Brain microvascular endothelial cell (primary cell): ENCODE measurements around the gene CST3.
A peak's percentile ranks its signal among the peaks of the same experiment; 100 is the strongest.
"Not testable (repeated sequence)": the region's sequence is repeated elsewhere in the genome, so short reads cannot be mapped to it uniquely, and the experiment has no call there.

Experiments used
- DNase-seq: peaks from one replicate; pipeline ENCODE4 v3.0.0-alpha.2; 2020
- H3K27ac ChIP-seq: fragments of 250-450 bp; sonication (Bioruptor Pico); 2 replicates; pipeline ENCODE4 v1.5.1; 2020; ENCODE audit warnings: mild to moderate bottlenecking, moderate library complexity
- H3K27me3 ChIP-seq: fragments of 250-450 bp; sonication (Bioruptor Pico); replicated peaks from 2 replicates; pipeline ENCODE4 v1.5.1; 2020; ENCODE audit warnings: mild to moderate bottlenecking
- H3K36me3 ChIP-seq: fragments of 250-450 bp; sonication (Bioruptor Pico); replicated peaks from 2 replicates; pipeline ENCODE4 v1.5.1; 2020; ENCODE audit warnings: mild to moderate bottlenecking
- H3K4me3 ChIP-seq: 2 replicates; pipeline ENCODE4 v1.5.1; 2011; ENCODE audit warnings: low read depth, mild to moderate bottlenecking, control low read depth, low read length, moderate library complexity
- in situ Hi-C: cut with HindIII; loops from 2 replicates; pipeline ENCODE4 v1.10.0; 2017; ENCODE audit warnings: low sequenced_read_pairs, low pct_ligation_motif_present
- TF ChIP-seq, protein P1 (sequence below): IDR thresholded peaks from 2 replicates; pipeline ENCODE4 v1.5.1; 2011; ENCODE audit warnings: low read depth, mild to moderate bottlenecking, moderate library complexity, low read length, control low read depth, inconsistent platforms; ENCODE audit errors: missing control alignments

Gene CST3

DNA sequence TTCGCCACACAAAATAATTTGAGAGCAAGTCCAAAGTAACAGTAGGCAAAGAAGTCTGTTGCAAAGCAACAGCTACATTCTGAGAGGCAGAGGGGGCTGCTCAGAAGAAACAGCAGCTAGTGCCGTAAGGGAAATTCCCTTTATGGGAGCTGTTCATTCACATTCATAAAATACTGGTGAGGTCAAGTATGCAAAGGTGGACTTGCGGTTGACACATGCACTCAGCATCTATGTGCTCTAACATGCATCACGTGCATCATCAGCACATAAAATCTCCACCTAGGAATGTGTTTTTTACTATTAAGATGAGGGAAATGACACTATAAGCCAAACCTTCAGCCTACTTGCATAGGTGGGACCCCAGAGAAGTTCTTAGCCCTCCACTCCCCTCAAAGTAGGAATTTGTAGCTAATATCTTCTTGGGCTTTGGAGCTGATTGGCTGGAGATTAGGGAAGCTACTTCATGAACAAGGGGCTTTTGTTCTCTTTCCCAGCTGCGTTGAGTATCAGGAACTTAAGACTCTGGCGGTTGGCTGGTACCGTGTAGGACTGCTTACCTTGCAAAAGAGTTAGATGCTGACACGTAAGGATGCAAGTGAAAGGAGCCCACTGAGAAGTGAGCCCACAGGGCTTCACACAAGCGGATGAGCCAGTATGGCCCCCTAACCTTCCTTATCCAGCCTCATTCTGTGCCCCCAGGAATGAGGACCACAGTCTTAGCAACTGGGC lies 12.4 kb downstream of the CST3 start:
- DNase-seq, result no peak
- in situ Hi-C loops, result no loop called here
- no peak overlapping the region for H3K27ac ChIP-seq
- no peak overlapping the region for H3K4me3 ChIP-seq
- TF ChIP-seq, protein P1, sequence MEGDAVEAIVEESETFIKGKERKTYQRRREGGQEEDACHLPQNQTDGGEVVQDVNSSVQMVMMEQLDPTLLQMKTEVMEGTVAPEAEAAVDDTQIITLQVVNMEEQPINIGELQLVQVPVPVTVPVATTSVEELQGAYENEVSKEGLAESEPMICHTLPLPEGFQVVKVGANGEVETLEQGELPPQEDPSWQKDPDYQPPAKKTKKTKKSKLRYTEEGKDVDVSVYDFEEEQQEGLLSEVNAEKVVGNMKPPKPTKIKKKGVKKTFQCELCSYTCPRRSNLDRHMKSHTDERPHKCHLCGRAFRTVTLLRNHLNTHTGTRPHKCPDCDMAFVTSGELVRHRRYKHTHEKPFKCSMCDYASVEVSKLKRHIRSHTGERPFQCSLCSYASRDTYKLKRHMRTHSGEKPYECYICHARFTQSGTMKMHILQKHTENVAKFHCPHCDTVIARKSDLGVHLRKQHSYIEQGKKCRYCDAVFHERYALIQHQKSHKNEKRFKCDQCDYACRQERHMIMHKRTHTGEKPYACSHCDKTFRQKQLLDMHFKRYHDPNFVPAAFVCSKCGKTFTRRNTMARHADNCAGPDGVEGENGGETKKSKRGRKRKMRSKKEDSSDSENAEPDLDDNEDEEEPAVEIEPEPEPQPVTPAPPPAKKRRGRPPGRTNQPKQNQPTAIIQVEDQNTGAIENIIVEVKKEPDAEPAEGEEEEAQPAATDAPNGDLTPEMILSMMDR, result no peak
- no peaks in the 10 kb centered on the region for H3K27me3 ChIP-seq
- no peaks in the 10 kb centered on the region for H3K36me3 ChIP-seq

DNA sequence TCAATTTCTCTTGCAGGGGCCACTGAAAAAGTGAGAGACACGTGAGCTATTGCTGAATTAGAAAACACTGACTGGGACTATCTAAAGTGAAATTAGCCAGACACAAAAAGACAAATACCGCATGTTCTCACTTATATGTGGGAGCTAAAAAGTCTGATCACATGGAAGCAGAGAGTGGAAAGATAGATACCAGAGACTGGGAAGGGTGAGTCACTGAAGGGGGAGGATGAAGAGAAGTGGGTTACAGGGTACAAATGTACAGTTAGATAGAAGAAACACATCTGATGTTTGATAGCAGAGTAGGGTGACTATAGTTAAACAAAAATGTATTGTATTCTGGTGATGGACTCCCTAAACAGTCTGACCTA lies 13.4 kb downstream of the CST3 start:
- Histone ChIP-seq H3K27ac (peak overlapping the region; percentile 17), H3K27me3 (no peaks in the 10 kb centered on the region), H3K36me3 (no peaks in the 10 kb centered on the region), H3K4me3 (no peak overlapping the region)
- in situ Hi-C loops, result no loop called here
- peak; percentile 33 for DNase-seq
- TF ChIP-seq, protein P1, result no peak

DNA sequence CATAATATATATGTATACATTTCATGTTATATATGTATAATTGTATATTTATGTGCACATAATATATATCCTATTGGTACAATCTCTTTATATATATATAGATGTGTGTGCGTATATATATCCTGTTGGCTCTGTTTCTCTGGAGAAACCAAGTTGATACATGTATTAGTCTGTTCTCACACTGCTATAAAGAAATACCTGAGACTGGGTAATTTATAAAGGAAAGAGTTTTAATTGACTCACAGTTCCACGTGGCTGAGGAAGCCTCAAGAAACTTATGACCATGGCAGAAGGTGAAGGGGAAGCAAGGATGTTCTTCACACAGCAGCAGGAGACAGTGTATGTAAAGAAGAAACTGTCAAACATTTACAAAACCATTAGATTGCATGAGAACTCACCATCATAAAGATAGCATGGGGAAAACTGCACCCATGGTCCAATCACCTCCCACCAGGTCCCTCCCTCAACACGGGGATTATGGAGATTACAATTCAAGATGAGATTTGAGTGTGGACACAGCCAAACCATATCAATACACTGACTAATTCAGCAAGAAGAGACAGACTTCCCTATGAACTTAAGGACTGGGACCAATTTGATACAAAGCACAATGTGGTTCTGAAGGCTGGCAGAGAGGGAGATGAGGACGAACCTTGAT lies 14.0 kb downstream of the CST3 start:
- H3K27ac ChIP-seq, result peak overlapping the region; percentile 17
- in situ Hi-C loops, result no loop called here
- H3K36me3 ChIP-seq, result no peaks in the 10 kb centered on the region
- no peaks in the 10 kb centered on the region for H3K27me3 ChIP-seq
- H3K4me3 ChIP-seq, result no peak overlapping the region
- TF ChIP-seq, protein P1, result no peak
- no peak for DNase-seq

DNA sequence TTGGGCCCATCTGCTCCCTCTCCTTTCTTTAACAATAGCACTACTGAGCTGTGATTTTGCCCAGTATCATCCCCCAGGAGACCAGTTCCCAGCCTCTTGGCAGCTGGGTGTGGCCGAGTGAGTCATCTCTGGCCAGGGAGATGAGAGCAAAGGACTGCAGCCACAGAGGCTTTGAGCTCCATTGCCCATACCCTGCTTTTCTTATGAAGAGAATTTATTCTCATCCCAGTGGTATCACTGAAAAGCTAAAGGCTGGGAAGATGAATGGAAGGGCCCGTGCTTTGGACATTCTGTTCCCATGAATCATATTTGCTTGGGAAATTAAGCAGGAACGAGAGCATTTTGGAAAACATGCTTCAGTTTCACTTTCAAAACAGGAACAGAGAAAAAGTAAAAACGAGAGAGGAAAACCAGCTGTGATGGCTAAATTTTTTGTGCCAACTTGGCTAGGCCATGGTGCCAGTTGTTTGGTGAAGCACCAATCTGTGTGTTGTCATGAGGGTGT lies 14.9 kb downstream of the CST3 start:
- DNase-seq, result peak; percentile 89
- in situ Hi-C loops, result no loop called here
- H3K27me3 ChIP-seq, result no peaks in the 10 kb centered on the region
- TF ChIP-seq, protein P1, result no peak
- peak overlapping the region; percentile 34 for H3K4me3 ChIP-seq
- H3K27ac ChIP-seq, result peak overlapping the region; percentile 80
- H3K36me3 ChIP-seq, result no peaks in the 10 kb centered on the region

DNA sequence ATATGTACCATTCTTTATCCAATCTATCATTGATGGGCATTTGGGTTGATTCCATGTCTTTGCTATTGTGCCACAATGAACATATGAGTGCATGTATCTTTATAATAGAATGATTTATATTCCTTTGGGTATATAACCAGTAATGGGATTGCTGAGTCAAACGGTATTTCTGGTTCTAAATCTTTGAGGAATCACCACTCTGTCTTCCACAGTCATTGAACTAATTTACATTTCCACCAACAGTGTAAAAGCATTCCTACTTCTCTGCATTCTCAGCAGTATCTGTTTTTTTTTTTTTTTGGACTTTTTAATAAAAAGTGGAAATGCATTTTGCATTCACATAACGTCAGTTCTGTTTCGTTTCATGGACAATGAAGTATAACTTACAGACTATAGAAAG lies 15.4 kb downstream of the CST3 start:
- DNase-seq, in situ Hi-C loops, H3K36me3 ChIP-seq, H3K27me3 ChIP-seq: not testable (repeated sequence)
- Histone ChIP-seq H3K4me3 (peak overlapping the region; percentile 34), H3K27ac (peak overlapping the region; percentile 80)

DNA sequence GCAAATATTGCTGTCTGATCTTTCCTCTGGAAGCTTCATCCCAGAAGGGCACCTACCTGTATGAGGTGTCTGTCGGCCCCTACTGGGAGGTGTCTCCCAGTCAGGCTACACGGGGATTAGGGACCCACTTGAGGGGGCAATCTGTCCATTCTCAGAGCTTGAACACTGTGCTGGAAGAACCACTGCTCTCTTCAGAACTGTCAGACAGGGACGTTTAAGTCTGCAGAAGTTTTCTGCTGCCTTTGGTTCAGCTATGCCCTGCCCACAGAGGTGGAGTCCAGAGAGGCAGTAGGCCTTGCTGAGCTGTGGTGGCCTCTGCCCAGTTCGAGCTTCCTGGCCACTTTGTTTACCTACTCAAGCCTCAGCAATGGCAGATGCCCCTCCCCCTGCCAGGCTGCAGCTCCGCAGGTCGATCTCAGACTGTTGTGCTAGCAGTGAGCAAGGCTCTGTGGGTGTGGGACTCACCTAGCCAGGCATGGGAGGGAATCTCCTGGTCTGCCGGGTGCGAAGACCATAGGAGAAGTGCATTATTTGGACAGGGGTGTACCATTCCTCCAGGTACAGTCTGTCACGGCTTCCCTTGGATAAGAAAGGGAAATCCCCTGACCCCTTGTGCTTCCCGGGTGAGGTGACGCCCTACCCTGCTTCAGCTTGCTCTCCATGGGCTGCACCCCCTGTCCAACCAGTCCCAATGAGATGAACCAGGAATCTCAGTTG lies 16.9 kb downstream of the CST3 start:
- H3K27me3 ChIP-seq, H3K4me3 ChIP-seq, H3K36me3 ChIP-seq, H3K27ac ChIP-seq, in situ Hi-C loops, DNase-seq: not testable (repeated sequence)
